BLaER1 treated with 17β-estradiol and CSF1 and Interleukin-3, amounts not matched to agents 10 nM and 100 nM (cell line): ENCODE measurements around the gene ING1.

ENCODE experiments used
- H3K27ac ChIP-seq, 11 experiments: shearing (Covaris generic); formaldehyde crosslinking; 2 replicates each; pipeline ENCODE4 v1.8.1; 2022
- H3K27me3 ChIP-seq, 11 experiments: shearing (Covaris generic); formaldehyde crosslinking; 2 replicates each; pipeline ENCODE4 v1.8.1; 2022
- H3K36me3 ChIP-seq, 11 experiments: shearing (Covaris generic); formaldehyde crosslinking; 2 replicates each; pipeline ENCODE4 v1.8.1; 2022
- H3K4me1 ChIP-seq, 10 experiments: shearing (Covaris generic); formaldehyde crosslinking; 2 replicates each; pipeline ENCODE4 v1.8.1; 2022
- H3K4me2 ChIP-seq, 11 experiments: shearing (Covaris generic); formaldehyde crosslinking; 2 replicates each; pipeline ENCODE4 v1.8.1; 2022
- H3K4me3 ChIP-seq, 10 experiments: shearing (Covaris generic); formaldehyde crosslinking; 2 replicates each; pipeline ENCODE4 v1.8.1; 2022
- H3K9ac ChIP-seq, 11 experiments: shearing (Covaris generic); formaldehyde crosslinking; 2 replicates each; pipeline ENCODE4 v1.8.1; 2022
- H3K9me3 ChIP-seq, 11 experiments: shearing (Covaris generic); formaldehyde crosslinking; replicated peaks in 1 of 11; 2 replicates each; pipeline ENCODE4 v1.8.1; 2022
- H4K20me1 ChIP-seq, 11 experiments: shearing (Covaris generic); formaldehyde crosslinking; 2 replicates each; pipeline ENCODE4 v1.8.1; 2022
- Cebpa-rat ChIP-seq, 11 experiments: shearing (Covaris generic); IDR thresholded peaks; 2 replicates each; pipeline ENCODE4 v1.8.1; 2022

ING1 gene

DNA sequence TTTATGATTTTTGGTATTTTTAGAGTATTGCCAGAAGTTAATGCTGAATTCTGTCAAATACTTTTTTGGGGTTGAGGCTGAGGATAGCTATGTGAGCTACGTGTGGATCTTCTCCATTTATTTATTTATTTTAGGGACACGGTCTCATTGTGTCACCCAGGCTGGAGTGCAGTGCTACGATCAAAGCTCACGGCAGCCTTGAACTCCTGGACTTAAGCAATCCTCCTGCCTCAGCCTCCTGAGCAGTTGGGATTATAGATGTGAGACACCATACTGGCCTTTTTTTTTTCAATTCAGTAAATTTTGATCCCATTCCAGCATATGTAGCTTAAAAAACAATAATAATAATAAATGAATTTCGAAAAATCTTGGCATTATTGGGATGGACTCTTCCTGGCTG, 21.1 kb downstream of the ING1 start:
- Histone ChIP-seq H4K20me1 (no peaks in the 10 kb centered on the region), H3K36me3 (peaks cover 0 to 16% (median 0%) of the 10 kb centered on the region in 11 experiments; a peak in 3 of 22 replicates)
- TF ChIP-seq Cebpa-rat (IDR thresholded peaks at IDR 0.05): no peak

GRCh38 chr13:110737555-110737954, 24.1 kb downstream of the ING1 start:
- H3K9me3 ChIP-seq: peaks cover 26 to 52% (median 36%) of the 10 kb centered on the region in 11 experiments
- no peak overlapping the region for H3K27ac ChIP-seq
- H3K4me3 ChIP-seq: no peak overlapping the region
- no peaks in the 10 kb centered on the region for H3K4me1 ChIP-seq
- H4K20me1 ChIP-seq: no peaks in the 10 kb centered on the region
- H3K27me3 ChIP-seq: no peaks in the 10 kb centered on the region
- TF ChIP-seq Cebpa-rat (IDR thresholded peaks at IDR 0.05): no peak
- H3K9ac ChIP-seq: no peak overlapping the region
- peaks cover 0 to 11% (median 0%) of the 10 kb centered on the region in 11 experiments; a peak in 3 of 22 replicates for H3K36me3 ChIP-seq
- no peak overlapping the region for H3K4me2 ChIP-seq

More for the DNA sequence above, 21.1 kb downstream of the ING1 start:
- Histone ChIP-seq H3K9ac (no peak overlapping the region), H3K4me1 (peaks cover 0 to 7% (median 6%) of the 10 kb centered on the region in 10 experiments; a peak in 15 of 20 replicates), H3K9me3 (peaks cover 15 to 35% (median 23%) of the 10 kb centered on the region in 11 experiments), H3K4me3 (no peak overlapping the region), H3K27me3 (no peaks in the 10 kb centered on the region), H3K27ac (no peak overlapping the region), H3K4me2 (no peak overlapping the region)

GRCh38 chr13:110743687-110744086, 30.2 kb downstream of the ING1 start:
- Histone ChIP-seq H3K27me3 (no peaks in the 10 kb centered on the region), H3K4me1 (no peaks in the 10 kb centered on the region), H3K9me3 (peaks cover 35 to 65% (median 46%) of the 10 kb centered on the region in 11 experiments), H3K36me3 (peaks cover 0 to 22% (median 8%) of the 10 kb centered on the region in 11 experiments; a peak in 11 of 22 replicates), H3K9ac (no peak overlapping the region), H3K4me2 (no peak overlapping the region), H3K27ac (no peak overlapping the region), H4K20me1 (no peaks in the 10 kb centered on the region), H3K4me3 (peak overlapping the region in 3 of 10 experiments; percentile 24 to 39 (median 32); a peak in 3 of 20 replicates)
- TF ChIP-seq Cebpa-rat (IDR thresholded peaks at IDR 0.05): no peak

GRCh38 chr13:110746438-110746837, 32.9 kb downstream of the ING1 start:
- no peaks in the 10 kb centered on the region for H3K4me1 ChIP-seq
- no peaks in the 10 kb centered on the region for H4K20me1 ChIP-seq
- H3K4me3 ChIP-seq: no peak overlapping the region
- H3K27ac ChIP-seq: no peak overlapping the region
- no peak for TF ChIP-seq Cebpa-rat (IDR thresholded peaks at IDR 0.05)
- H3K4me2 ChIP-seq: no peak overlapping the region
- peaks cover 0 to 25% (median 14%) of the 10 kb centered on the region in 11 experiments; a peak in 15 of 22 replicates for H3K36me3 ChIP-seq
- H3K9me3 ChIP-seq: peaks cover 37 to 52% (median 47%) of the 10 kb centered on the region in 11 experiments
- H3K9ac ChIP-seq: no peak overlapping the region
- H3K27me3 ChIP-seq: no peaks in the 10 kb centered on the region

GRCh38 chr13:110748271-110748670, 34.8 kb downstream of the ING1 start:
- H3K9ac ChIP-seq: no peak overlapping the region
- H3K36me3 ChIP-seq: peaks cover 0 to 26% (median 17%) of the 10 kb centered on the region in 11 experiments; a peak in 17 of 22 replicates
- peaks cover 33 to 44% (median 40%) of the 10 kb centered on the region in 11 experiments for H3K9me3 ChIP-seq
- no peaks in the 10 kb centered on the region for H4K20me1 ChIP-seq
- no peak overlapping the region for H3K4me2 ChIP-seq
- TF ChIP-seq Cebpa-rat (IDR thresholded peaks at IDR 0.05): no peak
- no peak overlapping the region for H3K27ac ChIP-seq
- H3K4me3 ChIP-seq: no peak overlapping the region
- no peaks in the 10 kb centered on the region for H3K27me3 ChIP-seq
- no peaks in the 10 kb centered on the region for H3K4me1 ChIP-seq

DNA sequence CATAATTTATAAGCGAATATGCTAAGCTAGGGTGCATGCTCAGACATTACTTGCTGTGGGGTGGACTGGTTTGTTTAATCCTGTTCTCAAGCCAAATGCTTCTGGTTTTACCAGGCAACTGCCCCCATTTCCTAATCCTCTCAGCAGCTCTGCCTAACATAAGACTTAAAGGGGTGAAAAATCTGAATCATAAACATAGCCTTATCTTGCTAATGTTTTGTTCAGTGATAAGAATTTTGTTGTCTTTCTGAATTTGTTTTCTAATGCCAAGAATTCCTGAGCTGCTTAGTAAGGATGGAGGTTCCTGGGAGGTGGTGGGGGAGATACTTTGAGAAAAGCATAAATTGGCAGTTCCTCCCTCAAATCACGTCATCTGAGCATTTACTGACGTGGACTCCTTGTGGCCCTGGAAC, 42.7 kb downstream of the ING1 start:
- TF ChIP-seq Cebpa-rat (IDR thresholded peaks at IDR 0.05): no peak

DNA sequence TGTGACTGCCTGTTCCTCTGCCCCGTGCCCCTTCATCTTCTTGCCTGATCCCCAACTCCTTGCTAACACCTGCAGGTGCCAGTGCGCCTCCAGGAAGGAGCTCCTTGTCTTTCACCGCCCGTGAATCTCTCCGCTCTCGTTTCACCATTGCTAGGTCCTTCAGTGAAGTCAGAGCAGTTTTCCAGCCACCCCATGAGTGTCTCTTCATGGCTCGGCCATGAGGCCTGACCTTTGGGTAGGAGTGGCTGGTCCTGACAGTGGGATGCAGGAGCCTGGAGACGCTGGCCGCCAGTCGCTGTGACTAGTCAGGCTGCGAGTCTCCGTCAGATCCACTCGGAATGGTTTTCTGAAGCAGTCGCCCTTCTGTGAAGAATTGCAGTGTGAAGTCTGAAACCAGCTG, 43.8 kb downstream of the ING1 start:
- Histone ChIP-seq H3K36me3 (no peaks in the 10 kb centered on the region), H3K9me3 (peaks cover 0 to 10% (median under 1%) of the 10 kb centered on the region in 11 experiments; a peak in 9 of 22 replicates), H3K4me3 (no peak overlapping the region), H3K27me3 (no peaks in the 10 kb centered on the region), H3K4me2 (no peak overlapping the region), H3K4me1 (no peaks in the 10 kb centered on the region), H4K20me1 (no peaks in the 10 kb centered on the region), H3K27ac (no peak overlapping the region), H3K9ac (no peak overlapping the region)
- no peak for TF ChIP-seq Cebpa-rat (IDR thresholded peaks at IDR 0.05)

More for the DNA sequence above, 42.7 kb downstream of the ING1 start:
- Histone ChIP-seq H3K9me3 (peaks cover 9 to 20% (median 11%) of the 10 kb centered on the region in 11 experiments), H3K36me3 (peaks cover 0 to 8% (median 6%) of the 10 kb centered on the region in 11 experiments; a peak in 11 of 22 replicates), H3K27ac (no peak overlapping the region), H3K4me3 (no peak overlapping the region), H3K9ac (no peak overlapping the region), H3K27me3 (no peaks in the 10 kb centered on the region), H4K20me1 (no peaks in the 10 kb centered on the region), H3K4me1 (no peaks in the 10 kb centered on the region), H3K4me2 (no peak overlapping the region)

DNA sequence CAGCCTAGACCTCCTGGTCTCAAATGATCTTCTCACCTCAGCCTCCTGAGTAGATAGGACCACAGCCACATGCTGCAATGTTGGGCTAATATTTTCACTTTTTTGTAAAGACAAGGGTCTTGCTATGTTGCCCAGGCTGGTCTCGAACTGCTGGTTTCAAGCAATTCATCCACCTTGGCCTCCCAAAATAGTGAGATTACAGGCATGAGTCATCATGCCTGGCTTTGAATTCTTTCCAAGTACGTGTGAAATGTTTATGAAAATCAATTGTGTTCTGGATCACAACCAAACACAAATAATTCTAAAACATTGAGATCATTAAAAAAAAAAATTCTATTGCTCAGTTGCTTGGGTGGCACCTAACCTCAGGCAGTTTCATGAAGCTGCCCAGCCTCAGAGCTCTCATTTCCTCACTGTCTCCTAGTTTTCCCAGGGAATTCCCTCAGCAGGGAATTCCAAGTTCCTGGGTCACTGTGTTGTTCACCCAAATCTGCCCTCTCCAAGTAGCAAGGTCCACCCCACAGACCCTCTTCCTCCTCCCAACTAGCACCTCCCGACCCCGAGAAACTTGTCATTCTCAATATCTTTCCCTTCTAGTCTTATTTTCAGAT, 44.8 kb downstream of the ING1 start:
- H3K27ac ChIP-seq: no peak overlapping the region
- no peaks in the 10 kb centered on the region for H3K4me1 ChIP-seq
- H3K4me3 ChIP-seq: no peak overlapping the region
- no peaks in the 10 kb centered on the region for H3K27me3 ChIP-seq
- no peaks in the 10 kb centered on the region for H4K20me1 ChIP-seq
- no peaks in the 10 kb centered on the region for H3K36me3 ChIP-seq
- no peak overlapping the region for H3K9ac ChIP-seq
- H3K4me2 ChIP-seq: no peak overlapping the region
- TF ChIP-seq Cebpa-rat (IDR thresholded peaks at IDR 0.05): no peak
- peaks cover under 1 to 10% (median 5%) of the 10 kb centered on the region in 11 experiments; a peak in 18 of 22 replicates for H3K9me3 ChIP-seq

DNA sequence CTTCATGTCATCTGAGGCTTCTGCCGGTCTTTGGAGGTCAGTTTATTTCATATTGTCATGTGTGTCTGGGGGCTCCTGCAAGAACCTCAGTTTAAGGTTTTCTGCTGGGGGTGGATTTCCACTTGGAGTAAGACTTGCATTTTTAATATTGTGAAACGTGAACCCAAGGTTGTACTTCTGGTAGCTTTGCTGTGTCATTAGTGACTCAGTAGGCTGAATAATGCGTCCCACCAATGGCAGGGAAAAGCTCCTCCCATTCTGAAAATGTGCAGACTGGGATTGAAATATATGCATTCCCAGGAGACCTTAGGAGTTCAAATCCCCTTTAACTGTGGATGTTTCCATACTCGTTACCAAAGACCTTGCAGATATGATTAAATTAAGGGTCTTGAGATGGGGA, 46.2 kb downstream of the ING1 start:
- Histone ChIP-seq H3K4me3 (no peak overlapping the region), H3K4me2 (no peak overlapping the region), H3K4me1 (no peaks in the 10 kb centered on the region), H4K20me1 (no peaks in the 10 kb centered on the region), H3K9me3 (peaks cover 4 to 19% (median 14%) of the 10 kb centered on the region in 11 experiments; a peak in 17 of 22 replicates), H3K9ac (no peak overlapping the region), H3K27me3 (no peaks in the 10 kb centered on the region), H3K27ac (no peak overlapping the region), H3K36me3 (no peaks in the 10 kb centered on the region)
- no peak for TF ChIP-seq Cebpa-rat (IDR thresholded peaks at IDR 0.05)

DNA sequence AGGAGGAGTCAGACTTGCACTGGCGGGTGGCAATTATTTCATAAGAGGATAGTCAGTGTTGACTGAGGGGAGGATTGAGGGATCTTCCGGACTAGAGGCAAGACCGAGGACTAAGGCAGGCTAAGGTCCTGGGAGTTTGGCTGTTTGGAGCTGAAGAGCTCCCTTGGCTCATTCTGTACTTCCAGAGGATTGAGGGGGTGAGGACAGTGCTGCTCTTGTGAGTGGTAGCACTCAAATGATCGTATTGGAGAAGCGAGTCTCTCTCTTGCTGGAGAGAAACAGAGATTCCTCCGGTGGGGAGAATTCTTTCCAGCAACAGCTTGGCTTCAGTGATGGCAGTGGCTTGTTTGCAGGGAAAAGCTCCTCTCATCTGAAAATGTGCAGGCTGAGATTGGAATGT, 47.1 kb downstream of the ING1 start:
- Histone ChIP-seq H3K36me3 (no peaks in the 10 kb centered on the region), H3K9me3 (peaks cover 4 to 19% (median 14%) of the 10 kb centered on the region in 11 experiments; a peak in 17 of 22 replicates), H3K4me2 (no peak overlapping the region), H3K4me3 (no peak overlapping the region), H3K4me1 (no peaks in the 10 kb centered on the region), H3K27ac (no peak overlapping the region), H4K20me1 (no peaks in the 10 kb centered on the region), H3K9ac (no peak overlapping the region), H3K27me3 (no peaks in the 10 kb centered on the region)
- TF ChIP-seq Cebpa-rat (IDR thresholded peaks at IDR 0.05): no peak
